Measurements from ENCODE around the gene PTGFR.

GRCh38 chr1:78526496-78526895 is 35.7 kb downstream of the PTGFR start:
- no peak for TF ChIP-seq CTCF (IDR thresholded peaks at IDR 0.05; ENCODE audit: poor library complexity)
- TF ChIP-seq EZH2 (IDR thresholded peaks at IDR 0.05; ENCODE audit: borderline replicate concordance): no peak
